DOHH2 (cell line): ENCODE measurements around the gene PIAS3.

Experiments
- H3F3A ChIP-seq: fragments of 200-600 bp; sonication (generic), shearing (Covaris generic); 2 replicates; pipeline ENCODE4 v1.6.0; 2016; ENCODE audit warnings: antibody characterized with exemption, mild to moderate bottlenecking; ENCODE audit not compliant: control insufficient read depth, insufficient read depth
- H3K27ac ChIP-seq: fragments of 200-600 bp; sonication (generic); 2 replicates; pipeline ENCODE4 v1.5.1; 2014; ENCODE audit warnings: low read depth, mild to moderate bottlenecking, low read length, moderate library complexity
- H3K27me3 ChIP-seq: fragments of 200-600 bp; sonication (generic); 2 replicates; pipeline ENCODE4 v1.6.1; 2014; ENCODE audit warnings: mild to moderate bottlenecking, low read length, mixed read lengths; ENCODE audit not compliant: control insufficient read depth
- H3K36me3 ChIP-seq: fragments of 200-600 bp; sonication (generic); 2 replicates; pipeline ENCODE4 v1.6.1; 2014; ENCODE audit warnings: mild to moderate bottlenecking, low read length, moderate library complexity, mixed read lengths; ENCODE audit not compliant: control insufficient read depth
- H3K4me1 ChIP-seq: fragments of 200-600 bp; sonication (generic); 2 replicates; pipeline ENCODE4 v1.6.1; 2014; ENCODE audit warnings: mild to moderate bottlenecking, low read length, mixed read lengths; ENCODE audit not compliant: control insufficient read depth
- H3K4me2 ChIP-seq: fragments of 200-600 bp; sonication (generic); 2 replicates; pipeline ENCODE4 v1.6.0; 2014; ENCODE audit warnings: mild to moderate bottlenecking, low read length, moderate library complexity
- H3K4me3 ChIP-seq: fragments of 200-600 bp; sonication (generic); 2 replicates; pipeline ENCODE4 v1.5.1; 2014; ENCODE audit warnings: mild to moderate bottlenecking, low read length, mixed read lengths
- H3K79me2 ChIP-seq: fragments of 200-600 bp; sonication (generic); 2 replicates; pipeline ENCODE4 v1.6.1; 2014; ENCODE audit warnings: mild to moderate bottlenecking, low read length, mixed read lengths; ENCODE audit not compliant: control insufficient read depth
- H3K9me2 ChIP-seq: fragments of 200-600 bp; sonication (generic); replicated peaks from 2 replicates; pipeline ENCODE4 v1.6.1; 2014; ENCODE audit warnings: mild to moderate bottlenecking, low read length, mixed read lengths; ENCODE audit not compliant: control insufficient read depth
- H3K9me3 ChIP-seq: fragments of 200-600 bp; sonication (generic); 2 replicates; pipeline ENCODE4 v1.6.1; 2014; ENCODE audit warnings: antibody characterized with exemption, low read length, mixed read lengths; ENCODE audit not compliant: control insufficient read depth, insufficient read depth
- H4K20me1 ChIP-seq: fragments of 200-600 bp; sonication (generic); 2 replicates; pipeline ENCODE4 v1.6.0; 2014; ENCODE audit warnings: low read depth, mild to moderate bottlenecking, antibody characterized with exemption, low read length, moderate library complexity; ENCODE audit not compliant: control insufficient read depth, insufficient read depth
- CTCF ChIP-seq: fragments of 200-600 bp; sonication (generic); IDR thresholded peaks from one replicate; pipeline ENCODE4 v1.5.1; 2014; ENCODE audit warnings: antibody characterized with exemption, mild to moderate bottlenecking, low read depth, low read length; ENCODE audit not compliant: poor library complexity, severe bottlenecking
- EZH2phosphoT487 ChIP-seq: fragments of 200-600 bp; sonication (generic); IDR thresholded peaks from 2 replicates; pipeline ENCODE4 v1.6.1; 2017; ENCODE audit warnings: borderline replicate concordance, mild to moderate bottlenecking, antibody characterized with exemption, low read length, moderate library complexity, mixed read lengths

The PIAS3 gene

GRCh38 chr1:145804235-145805045, 54.4 kb downstream of the PIAS3 start:
- Histone ChIP-seq H3K27ac (no peak overlapping the region), H4K20me1 (no peaks in the 10 kb centered on the region), H3K9me2 (no peaks in the 10 kb centered on the region), H3K27me3 (no peaks in the 10 kb centered on the region), H3K36me3 (0 out of 2 replicates have a peak, but pooled peaks cover 6% of the 10 kb centered on the region), H3K4me1 (no peaks in the 10 kb centered on the region), H3K79me2 (peaks cover 90% of the 10 kb centered on the region), H3K4me3 (no peak overlapping the region), H3F3A (no peaks in the 10 kb centered on the region), H3K4me2 (no peak overlapping the region), H3K9me3 (peaks cover 3% of the 10 kb centered on the region; the same call in 1 of the 2 replicates)
- TF ChIP-seq CTCF (no peak), EZH2phosphoT487 (no peak)

GRCh38 chr1:145799806-145800205, 59.1 kb downstream of the PIAS3 start:
- Histone ChIP-seq H3K27ac (no peak overlapping the region), H3K4me3 (no peak overlapping the region), H3F3A (no peaks in the 10 kb centered on the region), H4K20me1 (no peaks in the 10 kb centered on the region), H3K4me1 (no peaks in the 10 kb centered on the region), H3K9me3 (peaks cover 25% of the 10 kb centered on the region), H3K9me2 (no peaks in the 10 kb centered on the region), H3K36me3 (peaks cover 25% of the 10 kb centered on the region), H3K27me3 (no peaks in the 10 kb centered on the region), H3K4me2 (no peak overlapping the region), H3K79me2 (peaks cover 89% of the 10 kb centered on the region)
- TF ChIP-seq CTCF (no peak), EZH2phosphoT487 (no peak)
